Cardiac septum (tissue), 1 donor: ENCODE results near the gene CSNK1A1L. TPM values are rescaled to one million over a fixed set of nuclear protein-coding genes. Genes with fewer than 3 reads are reported as not detected.
A peak's percentile ranks its signal among the peaks of the same experiment; 100 is the strongest.
"Not testable (repeated sequence)": the region's sequence is repeated elsewhere in the genome, so short reads cannot be mapped to it uniquely, and the experiment has no call there.

Experiments
- DNase-seq: peaks from one replicate; pipeline ENCODE4 v3.0.0-alpha.2; 2020; ENCODE audit warnings: low spot score
- intact Hi-C: fragments of 100-400 bp; cut with DNase I; formaldehyde crosslinking; loops from one replicate; pipeline ENCODE4 v1.14.0; 2022
- total RNA-seq: library from RNA; stranded (reverse); fragmentation: NEBNext Ultra II Directional; extraction: Animal tissue kit (Norgen Biotek cat#: 25700); gene quantifications from one replicate; pipeline ENCODE4 v1.2.1, GENCODE V29; 2021
- donor health status: DM: no; HTN: no; CAD: no.

Gene CSNK1A1L
- total RNA-seq, 1 donor from 2014 or later, result not detected

- DNase-seq, result no peak
- intact Hi-C loops, result loop anchor here (5.0 kb wide), 1 partner anchor 533 kb away; no protein-coding TSS in a partner anchor
Measured at GRCh38 chr13:37069597-37070103, 35.8 kb downstream of the CSNK1A1L start.

DNA sequence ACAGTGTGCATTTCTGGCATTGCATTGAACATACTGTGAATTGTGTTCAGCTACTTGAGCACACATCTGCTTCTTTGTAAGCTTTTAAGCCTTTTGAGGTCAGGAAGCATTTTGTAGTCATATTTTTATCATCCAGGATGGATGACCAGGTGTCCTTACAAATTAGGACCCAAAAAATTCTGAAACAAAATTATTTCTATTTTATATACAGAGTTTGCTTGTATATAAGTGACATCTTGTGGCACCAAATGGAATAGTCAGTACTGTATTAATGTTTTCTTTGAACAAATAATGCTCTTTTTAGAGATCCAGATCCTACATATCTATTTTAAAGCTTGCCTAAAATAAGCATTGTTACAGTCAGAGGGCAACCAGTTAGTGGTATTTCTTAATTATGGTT lies 36.5 kb downstream of the CSNK1A1L start:
- intact Hi-C loops, result no loop called here
- no peak for DNase-seq

DNA sequence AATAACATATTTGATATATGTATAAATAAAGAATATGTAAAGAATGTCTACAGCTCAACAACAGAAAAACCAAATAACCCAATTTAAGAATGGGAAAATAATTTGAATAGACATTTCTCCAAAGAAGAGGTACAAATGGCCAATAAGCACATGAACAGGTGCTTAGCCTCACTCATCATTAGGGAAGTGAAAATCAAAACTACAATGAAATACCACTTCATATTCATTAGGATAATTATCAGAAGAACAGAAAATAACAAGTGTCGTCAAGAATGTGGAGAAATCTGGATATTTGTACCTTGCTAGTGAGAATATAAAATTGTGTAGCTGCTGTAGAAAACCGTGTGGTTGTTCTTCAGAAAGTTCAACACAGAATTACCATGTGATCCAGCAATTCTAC lies 37.6 kb downstream of the CSNK1A1L start:
- no peak for DNase-seq
- intact Hi-C loops, result no loop called here

- intact Hi-C loops, result no loop called here
Measured at GRCh38 chr13:37065890-37066526, 39.5 kb downstream of the CSNK1A1L start.

DNA sequence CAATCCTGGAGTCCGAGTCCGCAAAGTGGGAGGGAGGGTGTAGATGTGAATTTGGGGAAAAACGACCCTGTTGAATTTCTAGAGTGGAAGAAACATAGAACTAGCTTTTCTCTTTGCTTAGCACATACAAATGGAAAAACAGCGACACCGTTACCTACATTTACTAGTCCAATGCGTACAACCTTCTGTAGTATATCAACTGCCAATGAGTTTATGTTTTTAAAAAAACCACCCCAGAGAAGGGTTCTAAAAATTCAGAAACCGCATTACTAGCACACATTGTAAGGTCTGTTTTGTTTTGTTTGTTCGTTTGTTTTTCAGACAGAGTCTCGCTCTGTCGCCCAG lies 45.6 kb downstream of the CSNK1A1L start:
- intact Hi-C loops, result no loop called here
- no peak for DNase-seq

More at GRCh38 chr13:37065890-37066526, 39.5 kb downstream of the CSNK1A1L start:
- no peak for DNase-seq

GRCh38 chr13:37058910-37059847 lies 46.3 kb downstream of the CSNK1A1L start, which contains the start of gene SUPT20H:
Gene SUPT20H, minus strand, starts transcription at chr13:37059688. Its CDS starts 8,198 bp downstream, at chr13:37051490.
- intact Hi-C loops, result no loop called here

DNA sequence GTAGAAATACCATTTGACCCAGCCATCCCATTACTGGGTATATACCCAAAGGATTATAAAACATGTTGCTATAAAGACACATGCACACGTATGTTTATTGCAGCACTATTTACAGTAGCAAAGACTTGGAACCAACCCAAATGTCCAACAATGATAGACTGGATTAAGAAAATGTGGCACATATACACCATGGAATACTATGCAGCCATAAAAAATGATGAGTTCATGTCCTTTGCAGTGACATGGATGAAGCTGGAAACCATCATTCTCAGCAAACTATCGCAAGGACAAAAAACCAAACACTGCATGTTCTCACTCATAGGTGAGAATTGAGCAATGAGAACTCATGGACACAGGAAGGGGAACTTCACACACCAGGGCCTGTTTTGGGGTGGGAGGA lies 49.2 kb downstream of the CSNK1A1L start:
- DNase-seq, intact Hi-C loops: not testable (repeated sequence)

More at GRCh38 chr13:37058910-37059847, 46.3 kb downstream of the CSNK1A1L start, which contains the start of gene SUPT20H:
- peak; percentile 98 for DNase-seq

Other genes starting within 250 kb of the CSNK1A1L start
- gene SMAD9, start 185.4 kb downstream of the CSNK1A1L start, total RNA-seq, result 11.5 TPM
- gene ALG5, start 106.3 kb downstream of the CSNK1A1L start, total RNA-seq, result 11.4 TPM
- gene EXOSC8, start 104.9 kb downstream of the CSNK1A1L start, total RNA-seq, result 20.3 TPM
- gene SUPT20H, start 46.0 kb downstream of the CSNK1A1L start, total RNA-seq, result 28.3 TPM